ENCODE measurements around the gene MBD5.

- TF ChIP-seq CTCF (IDR thresholded peaks at IDR 0.05; ENCODE audit: low read depth, low read length) (no peak), EZH2phosphoT487 (IDR thresholded peaks at IDR 0.05; ENCODE audit: low read depth) (no peak)
Observed at GRCh38 chr2:148238561-148238960, 217.7 kb downstream of the MBD5 start.

Data from OCI-LY3 (cell line).